HG03103 (cell line): ENCODE results near the gene B4GALT7.
"Not testable (repeated sequence)": the region's sequence is repeated elsewhere in the genome, so short reads cannot be mapped to it uniquely, and the experiment has no call there.

ENCODE experiments used
- ATAC-seq: cut with Tn5 transposase; IDR thresholded peaks from one replicate; pipeline ENCODE4 v1.9.1; 2021; ENCODE audit warnings: low read depth; ENCODE audit not compliant: unreplicated experiment

Gene B4GALT7, protein sequence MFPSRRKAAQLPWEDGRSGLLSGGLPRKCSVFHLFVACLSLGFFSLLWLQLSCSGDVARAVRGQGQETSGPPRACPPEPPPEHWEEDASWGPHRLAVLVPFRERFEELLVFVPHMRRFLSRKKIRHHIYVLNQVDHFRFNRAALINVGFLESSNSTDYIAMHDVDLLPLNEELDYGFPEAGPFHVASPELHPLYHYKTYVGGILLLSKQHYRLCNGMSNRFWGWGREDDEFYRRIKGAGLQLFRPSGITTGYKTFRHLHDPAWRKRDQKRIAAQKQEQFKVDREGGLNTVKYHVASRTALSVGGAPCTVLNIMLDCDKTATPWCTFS

DNA sequence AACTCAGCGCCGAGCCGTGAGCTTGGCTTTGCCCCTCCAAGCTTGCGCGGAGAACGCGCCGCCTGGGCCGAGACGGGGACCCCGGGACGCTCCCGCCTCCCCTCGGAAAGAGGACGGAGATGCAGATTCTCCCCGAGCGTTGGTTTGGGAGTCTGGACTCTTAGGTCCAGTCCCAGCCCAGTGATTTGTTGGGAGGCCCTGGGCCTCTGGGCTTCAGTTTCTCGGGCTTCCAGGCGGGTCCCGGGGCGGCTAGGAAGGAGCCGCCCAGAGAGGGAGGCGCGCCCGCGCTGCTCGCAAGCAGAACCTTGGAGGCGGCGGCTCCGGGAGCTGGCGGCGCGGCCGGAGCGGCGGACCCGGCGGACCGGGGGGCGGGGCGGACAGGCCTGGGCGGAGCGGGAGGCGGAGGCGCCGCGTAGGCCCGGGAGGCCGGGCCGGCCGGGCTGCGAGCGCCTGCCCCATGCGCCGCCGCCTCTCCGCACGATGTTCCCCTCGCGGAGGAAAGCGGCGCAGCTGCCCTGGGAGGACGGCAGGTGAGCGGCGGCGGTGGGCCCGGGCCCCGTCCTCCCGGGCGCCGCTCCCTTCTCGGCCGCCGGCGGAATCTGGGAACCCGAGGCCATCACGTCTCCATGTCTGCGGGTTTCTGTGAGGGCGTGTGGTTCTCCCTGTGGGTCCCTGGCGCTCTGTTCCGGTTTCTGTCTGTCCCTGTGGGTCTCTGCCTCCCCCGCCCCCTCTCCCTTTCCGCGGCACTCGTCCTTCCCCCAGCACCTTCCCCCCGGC is at the start of gene B4GALT7:
Gene B4GALT7, plus strand, starts transcription at position 402 of the 777 bp plus-strand sequence. Its CDS starts 79 bp downstream, at position 481.
- peak; percentile 82 for ATAC-seq

DNA sequence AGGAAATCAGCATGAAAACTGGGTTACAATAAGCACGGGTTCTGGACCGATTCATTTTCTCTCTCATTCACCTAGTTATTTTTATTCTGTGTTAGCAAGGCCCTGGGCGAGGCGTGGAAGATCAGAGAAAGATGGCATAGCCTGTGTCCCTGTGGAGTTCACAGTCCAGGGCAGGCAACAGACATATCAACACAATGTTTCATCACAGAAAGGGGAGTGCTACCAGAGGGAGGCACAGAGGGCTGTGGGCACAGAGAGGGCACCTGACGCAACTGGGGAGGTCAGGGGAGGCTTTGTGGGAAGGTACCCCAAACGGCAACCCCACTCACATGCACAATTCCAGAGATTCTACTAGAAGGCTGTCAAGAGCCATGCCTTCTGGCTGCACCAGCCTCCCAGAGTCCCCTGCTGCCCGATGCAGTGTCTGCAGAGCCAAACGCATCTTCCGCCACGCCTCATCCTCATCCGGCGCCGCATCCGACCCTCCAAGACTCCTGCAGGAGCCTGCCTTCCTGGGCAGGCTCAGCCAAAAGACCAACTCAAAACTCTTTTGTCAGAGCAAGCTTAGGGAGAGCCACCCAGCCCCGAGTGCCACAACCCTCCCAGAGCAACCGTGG is 47.0 kb upstream of the B4GALT7 start:
- ATAC-seq = no peak

DNA sequence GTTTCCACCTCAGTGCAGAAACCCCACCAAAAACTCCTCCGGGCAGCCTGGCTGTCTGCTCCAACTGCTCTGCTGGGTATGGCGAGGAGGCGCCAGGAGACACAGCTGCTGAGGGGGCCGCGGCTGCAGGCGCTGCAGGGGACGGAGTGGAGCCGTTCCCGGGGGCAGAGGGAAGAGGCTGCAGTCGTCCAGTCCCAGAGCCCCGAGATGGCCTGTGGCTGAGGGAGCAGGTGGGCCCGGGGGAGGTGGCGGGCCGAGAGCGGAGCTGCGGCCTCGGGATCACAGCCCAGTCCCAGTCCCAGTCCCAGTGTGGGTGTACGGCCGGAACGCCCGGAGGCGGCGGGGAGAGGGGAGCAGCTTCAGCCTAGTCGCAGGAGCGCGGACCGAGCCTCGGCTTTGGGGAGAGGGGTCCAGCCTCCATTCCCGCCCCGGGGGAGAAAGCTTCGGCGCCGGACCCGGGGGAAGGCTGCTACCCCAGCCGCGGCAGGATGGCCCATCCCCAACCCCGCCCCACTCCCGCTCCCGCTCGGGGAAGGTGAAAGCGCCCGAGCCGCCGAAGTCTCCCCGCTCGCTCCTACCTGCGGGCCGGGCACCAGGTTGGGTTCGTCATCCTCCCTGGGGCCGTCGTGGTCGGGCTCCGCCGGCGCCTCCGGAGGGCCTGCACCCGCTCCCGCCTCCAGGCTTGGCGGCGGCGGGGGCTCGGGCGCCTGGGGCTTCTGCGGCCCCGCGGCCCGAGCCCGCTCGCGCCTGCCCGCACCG is 46.1 kb upstream of the B4GALT7 start:
- ATAC-seq = peak; percentile 38

DNA sequence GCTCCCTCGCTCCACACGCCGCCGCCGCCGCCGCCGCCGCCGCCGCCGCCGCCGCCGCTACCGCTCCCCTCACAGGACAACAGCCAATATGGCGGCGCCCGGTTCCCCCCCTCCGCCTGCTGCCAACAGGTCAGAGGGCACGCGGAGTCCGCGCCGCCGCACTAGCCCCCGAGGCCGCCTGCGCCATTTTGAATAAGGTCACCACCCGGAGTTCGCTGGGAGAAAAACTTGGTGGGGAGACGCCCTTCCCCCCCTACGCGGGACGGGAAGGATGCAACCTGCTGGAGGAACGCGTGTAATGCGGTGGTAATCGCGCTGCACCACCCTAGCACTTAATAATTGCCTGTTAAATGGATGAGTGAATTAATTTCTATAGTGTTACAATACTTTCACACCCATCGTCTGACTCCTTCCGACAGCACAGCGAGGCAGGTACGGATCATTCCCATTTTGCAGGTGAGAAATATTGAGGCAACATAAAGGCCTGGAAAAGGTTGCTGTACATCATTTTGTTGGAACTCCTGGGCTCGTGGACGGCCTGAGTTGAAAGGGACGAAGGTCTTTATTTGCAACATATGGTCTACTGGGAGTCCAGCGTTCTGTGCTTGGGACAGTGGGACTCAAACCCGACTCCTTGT is 45.3 kb upstream of the B4GALT7 start, which contains the start of gene FAM193B:
Gene FAM193B, minus strand, starts transcription at position 90 of the 638 bp plus-strand sequence. CDS start 105 bp downstream, outside the sequence.
- peak; percentile 85 for ATAC-seq

DNA sequence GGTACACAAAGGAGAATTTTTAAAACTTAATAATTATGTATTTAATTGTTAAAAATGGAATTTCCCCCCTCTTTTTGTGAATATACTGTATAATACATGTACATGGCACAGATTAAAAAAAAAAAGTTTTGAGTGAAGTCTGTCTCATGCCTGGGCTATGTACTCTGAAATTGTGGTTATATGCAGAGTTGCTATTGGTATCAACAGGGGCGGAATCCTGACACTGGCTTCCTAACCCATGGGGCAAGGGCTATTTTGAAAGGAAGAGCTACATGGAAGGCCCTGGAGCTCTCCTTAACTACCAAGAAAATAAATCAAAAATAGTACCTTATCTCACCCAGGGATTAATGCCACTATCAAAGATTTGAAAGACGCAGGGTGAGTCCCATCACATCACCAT is 44.7 kb upstream of the B4GALT7 start:
- ATAC-seq = no peak

DNA sequence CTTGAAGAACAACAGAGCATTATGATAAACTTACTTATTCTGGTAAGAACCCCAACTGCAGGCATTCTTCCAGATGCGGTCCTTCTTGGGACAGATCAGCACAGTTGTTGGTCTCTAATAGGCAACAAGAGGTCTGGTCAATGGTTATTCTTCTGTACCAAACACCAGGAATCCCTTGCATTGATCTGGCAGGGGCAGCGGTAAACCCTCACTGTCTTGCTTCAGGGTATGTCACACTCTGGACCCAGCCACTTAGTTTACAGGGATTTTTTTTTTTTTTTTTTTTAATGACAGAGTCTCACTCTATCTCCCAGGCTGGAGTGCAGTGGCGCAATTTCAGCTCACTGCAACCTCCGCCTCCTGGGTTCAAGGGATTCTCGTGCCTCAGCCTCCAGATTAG is 44.3 kb upstream of the B4GALT7 start:
- ATAC-seq = no peak

DNA sequence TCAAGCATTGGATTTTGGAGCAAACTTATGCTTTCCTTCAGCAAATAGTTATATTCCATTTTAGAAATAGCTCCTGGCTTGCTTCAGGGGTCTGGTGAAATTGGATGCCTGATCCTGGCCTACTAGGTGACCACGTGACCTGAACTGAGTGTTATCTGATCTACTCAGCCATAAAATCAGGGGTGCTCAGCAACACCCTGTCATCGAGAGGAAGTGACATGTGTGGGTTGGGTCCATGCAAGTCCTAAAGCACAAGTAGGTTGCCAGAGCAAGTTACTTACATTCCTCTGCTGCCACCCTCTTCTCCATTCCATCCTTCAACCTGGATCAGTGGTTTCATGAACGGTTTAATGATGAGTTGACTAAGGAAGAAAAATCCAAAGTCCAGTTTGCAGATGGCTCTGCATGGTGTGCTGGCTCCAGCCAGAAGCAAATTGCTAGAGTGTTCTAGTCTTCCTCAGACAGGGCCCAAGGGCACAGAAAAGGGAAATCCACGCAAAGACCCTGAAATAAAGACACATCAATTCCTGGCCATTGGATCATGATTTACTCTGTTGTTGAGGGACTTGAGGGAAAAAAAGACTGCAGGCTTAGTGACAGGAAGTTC is 42.8 kb upstream of the B4GALT7 start:
- ATAC-seq = no peak

DNA sequence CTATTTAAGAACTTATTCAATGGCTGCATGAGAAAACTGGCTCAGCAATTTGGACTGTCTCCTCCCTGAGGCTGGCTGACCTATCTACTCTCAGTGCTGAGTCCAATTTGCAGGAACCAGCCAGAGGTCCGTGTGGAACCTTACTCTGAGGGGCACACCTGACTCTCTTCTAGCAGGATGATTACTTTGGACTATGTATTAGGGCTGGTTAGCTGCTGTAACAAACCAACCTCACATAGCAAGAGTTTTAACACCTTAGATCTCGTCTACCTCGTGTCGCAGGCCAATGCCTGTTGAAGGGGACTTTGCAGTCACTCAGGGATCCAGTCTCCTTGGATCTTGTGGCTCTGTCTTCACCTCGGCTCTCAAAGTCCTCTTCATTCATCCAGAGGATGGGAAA is 42.1 kb upstream of the B4GALT7 start:
- no peak for ATAC-seq

DNA sequence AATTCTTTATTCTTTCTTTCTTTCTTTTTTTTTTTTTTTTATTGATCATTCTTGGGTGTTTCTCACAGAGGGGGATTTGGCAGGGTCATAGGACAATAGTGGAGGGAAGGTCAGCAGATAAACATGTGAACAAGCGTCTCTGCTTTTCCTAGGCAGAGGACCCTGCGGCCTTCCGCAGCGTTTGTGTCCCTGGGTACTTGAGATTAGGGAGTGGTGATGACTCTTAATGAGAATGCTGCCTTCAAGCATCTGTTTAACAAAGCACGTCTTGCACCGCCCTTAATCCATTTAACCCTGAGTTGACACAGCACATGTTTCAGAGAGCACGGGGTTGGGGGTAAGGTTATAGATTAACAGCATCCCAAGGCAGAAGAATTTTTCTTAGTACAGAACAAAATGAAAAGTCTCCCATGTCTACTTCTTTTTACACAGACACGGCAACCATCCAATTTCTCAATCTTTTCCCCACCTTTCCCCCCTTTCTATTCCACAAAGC is 40.4 kb upstream of the B4GALT7 start:
- ATAC-seq = not testable (repeated sequence)

DNA sequence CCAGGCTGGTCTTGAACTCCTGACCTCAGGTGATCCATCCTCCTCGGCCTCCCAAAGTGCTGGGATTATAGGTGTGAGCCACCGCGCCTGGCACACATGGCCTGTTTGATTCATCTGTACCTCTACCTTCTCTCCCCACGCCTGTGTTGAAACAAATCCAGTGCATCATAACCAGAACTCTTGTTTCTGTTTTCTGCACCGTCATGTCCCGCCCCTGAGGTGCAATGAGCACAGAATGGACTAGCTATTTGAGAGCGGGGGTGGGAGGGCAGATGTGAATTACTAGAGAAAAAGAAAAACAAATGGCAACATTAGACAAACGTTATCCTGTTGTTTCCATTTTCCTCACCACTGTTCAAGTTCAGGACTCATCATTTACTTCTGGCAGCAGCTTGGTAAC is 34.9 kb upstream of the B4GALT7 start:
- no peak for ATAC-seq

DNA sequence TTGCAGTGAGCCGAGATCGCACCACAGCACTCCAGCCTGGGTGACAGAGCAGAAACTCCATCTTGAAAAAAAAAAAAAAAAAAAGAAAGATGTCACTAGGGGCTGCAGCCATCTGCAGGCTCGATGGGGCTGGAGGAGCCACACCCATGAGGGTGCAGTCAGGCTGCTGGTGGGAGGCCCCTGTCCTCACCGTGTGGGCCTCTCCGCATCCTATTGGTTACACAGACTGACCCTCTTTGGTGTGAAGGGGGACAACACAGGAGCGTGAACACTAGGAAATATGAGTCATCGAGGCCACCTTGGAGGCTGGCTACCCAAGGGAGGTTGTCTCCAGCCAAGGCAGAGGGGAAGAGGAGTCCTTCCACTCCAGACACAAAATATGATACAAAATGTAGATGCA is 31.6 kb upstream of the B4GALT7 start:
- no peak for ATAC-seq

DNA sequence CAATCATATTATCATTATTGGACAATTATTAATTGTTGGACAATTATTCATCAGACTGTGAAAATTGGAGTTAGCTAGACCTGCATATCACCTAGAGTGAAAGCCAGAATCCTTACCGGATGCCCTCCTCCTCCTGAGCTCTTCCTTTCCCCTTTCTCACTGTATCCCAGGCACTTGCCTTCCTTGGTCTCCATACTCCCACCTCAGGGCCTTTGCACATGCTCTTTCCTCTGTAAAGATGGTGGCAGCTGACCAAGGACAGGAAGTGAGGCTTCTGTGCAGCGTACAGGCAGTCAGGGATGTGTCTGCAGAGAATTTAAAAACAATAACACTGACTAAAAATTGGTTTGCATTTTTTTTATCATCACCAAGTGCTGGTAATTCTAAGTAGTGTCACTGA is 30.0 kb upstream of the B4GALT7 start:
- ATAC-seq = no peak

DNA sequence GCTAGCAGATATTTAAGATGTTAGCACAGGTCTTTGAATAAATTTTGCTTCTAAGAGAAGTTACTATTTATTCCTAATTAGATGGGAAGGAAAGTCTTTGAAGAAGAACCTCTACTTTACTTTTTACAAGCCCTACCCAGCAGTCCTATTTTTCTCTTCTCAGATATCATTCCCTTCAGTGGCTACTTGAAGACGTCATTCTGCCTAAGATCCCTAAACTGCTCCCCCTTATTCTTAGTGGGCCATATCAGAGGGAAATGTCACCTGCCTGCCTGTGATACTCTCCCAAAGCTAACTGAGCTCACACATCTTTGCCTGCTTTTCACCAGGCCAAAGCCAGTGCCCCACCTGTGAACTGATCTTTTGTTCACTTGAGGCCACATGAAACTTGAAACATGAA is 24.4 kb upstream of the B4GALT7 start:
- no peak for ATAC-seq

DNA sequence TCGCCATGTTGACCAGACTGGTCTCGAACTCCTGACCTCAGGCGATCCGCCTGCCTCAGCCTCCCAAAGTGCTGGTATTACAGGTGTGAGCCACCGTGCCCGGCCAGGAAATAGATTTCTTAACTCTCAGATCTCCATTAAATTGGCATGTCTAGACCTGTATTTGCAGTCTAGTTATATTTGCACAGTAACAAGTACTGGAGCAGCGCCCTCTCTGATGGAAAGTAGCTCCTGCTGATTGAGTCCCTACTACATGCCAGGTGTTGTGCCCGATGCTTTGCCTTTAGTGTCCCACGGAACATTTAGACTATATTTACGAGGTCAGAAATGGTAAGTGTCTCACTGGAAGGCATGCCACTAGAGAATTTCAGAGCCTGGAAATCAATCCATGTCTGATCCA is 23.8 kb upstream of the B4GALT7 start:
- no peak for ATAC-seq

DNA sequence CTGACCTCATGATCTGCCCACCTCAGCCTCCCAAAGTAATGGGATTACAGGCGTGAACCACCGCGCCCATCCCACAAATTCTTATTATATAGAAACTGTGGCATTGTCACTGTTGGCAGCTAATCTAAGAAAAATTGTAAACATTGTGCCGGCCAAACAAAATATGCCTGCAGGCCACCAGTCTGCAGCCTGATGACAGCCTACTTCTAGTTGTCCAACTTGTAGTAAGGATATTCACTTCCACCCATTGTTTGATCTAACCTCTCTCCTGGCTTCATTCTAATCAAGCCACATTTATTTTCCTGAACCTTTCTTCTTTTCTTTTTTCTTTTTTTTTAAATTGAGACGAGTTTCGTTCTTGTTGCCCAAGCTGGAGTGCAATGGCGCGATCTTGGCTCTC is 21.6 kb upstream of the B4GALT7 start:
- ATAC-seq = no peak

DNA sequence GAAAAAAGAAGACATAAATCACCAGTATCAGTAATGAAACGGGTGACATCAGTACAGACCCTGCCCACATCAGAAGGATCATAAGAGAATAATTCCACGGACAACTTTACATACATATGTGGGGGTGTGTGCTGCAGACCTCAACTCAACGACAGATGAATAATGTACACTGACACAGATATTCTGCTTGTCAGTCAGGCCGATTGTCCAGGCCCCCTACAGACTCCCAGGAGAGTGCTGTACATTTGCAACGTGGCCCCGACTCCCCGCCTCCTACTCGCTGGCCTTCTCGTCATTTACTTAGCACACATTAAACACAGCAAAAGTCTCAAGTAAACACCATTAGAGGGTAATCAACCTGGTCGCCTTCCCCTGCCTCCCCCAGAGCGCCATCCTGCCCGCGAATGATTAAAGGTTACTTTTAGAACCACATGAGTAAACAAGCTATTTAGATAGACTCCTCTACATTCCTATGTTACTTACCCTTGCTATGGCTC is 11.5 kb upstream of the B4GALT7 start:
- no peak for ATAC-seq

DNA sequence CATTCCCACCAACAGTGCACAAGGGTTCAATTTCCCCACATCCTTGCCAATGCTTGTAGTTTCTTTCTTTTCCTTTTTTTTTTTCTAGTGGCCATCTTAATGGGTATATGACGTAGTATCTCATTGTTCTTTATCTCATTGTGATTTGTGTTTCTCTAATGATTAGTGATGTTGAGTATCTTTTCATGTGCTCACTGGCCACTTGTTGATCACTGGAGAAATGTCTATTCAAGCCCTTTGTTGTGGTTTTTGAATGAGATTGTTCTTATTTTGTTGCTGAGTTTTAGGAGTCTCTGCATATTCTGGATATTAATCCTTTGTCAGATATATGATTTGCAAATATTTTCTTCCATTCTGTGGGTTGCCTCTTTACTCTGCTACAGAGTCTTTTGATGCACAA is 9.5 kb upstream of the B4GALT7 start:
- ATAC-seq = no peak

DNA sequence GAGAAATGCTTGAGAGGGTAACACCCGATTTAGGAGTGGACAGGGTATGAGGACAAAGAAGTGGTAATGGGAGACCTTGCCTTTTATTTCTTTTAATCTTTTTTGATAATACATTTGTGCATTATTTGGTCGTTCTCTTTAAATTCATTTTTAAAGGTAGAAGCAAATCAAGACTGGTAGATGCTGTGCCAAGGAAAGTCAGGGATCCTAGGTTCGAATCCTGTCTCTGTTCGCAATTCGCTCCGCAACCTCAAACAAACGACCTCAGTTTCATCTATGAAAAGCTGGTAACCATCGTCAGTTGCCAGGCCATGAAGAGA is 8.3 kb upstream of the B4GALT7 start:
- no peak for ATAC-seq

DNA sequence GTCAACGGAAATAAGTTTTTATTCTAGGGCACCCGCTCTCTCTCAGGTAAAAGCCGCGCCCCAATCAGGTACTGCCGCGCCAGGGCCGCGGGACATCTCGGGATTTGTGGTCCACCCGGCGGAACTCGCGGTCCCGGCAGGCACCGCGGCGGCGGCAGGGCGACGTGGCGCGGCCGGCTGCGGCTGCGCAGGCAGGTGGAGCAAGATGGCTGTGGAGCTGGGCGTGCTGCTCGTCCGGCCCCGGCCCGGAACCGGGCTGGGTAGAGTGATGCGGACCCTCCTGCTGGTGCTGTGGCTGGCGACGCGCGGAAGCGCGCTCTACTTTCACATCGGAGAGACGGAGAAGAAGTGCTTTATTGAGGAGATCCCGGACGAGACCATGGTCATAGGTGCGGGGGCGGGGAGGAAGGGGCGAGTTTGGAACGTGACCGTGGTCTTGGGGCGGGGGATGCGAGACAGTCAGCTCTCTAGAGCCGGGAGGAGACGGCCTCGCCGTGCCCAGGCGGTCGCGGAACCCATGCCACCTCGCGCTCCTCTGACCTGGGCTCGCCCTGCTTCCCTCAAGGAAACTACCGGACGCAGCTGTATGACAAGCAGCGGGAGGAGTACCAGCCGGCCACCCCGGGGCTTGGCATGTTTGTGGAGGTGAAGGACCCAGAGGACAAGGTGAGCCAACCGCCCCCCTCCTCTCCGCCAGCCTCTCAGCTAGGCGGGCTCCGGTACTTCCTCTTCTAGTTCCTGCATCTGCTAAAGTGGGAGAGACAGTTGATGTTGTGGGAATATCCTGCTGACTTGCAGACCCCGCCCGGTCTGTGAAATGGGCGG is 7.7 kb upstream of the B4GALT7 start, which contains the start of gene TMED9:
Gene TMED9, plus strand, starts transcription at position 194 of the 825 bp plus-strand sequence. Its CDS starts 12 bp downstream, at position 206.
- ATAC-seq = peak; percentile 91
